ENCODE measurements around the gene VDAC1.

The VDAC1 gene

GRCh38 chr5:133974142-133974541, 30.6 kb downstream of the VDAC1 start:
- Histone ChIP-seq H3K4me3 (ENCODE audit: low read length) (no peak overlapping the region), H3K9me3 (replicated peaks; ENCODE audit: low read length) (no peaks in the 10 kb centered on the region), H3K9ac (ENCODE audit: low read depth, low read length) (no peak overlapping the region), H3K4me2 (ENCODE audit: low read length) (no peak overlapping the region), H3K27me3 (ENCODE audit: control insufficient read depth, insufficient read depth, low read length) (no peaks in the 10 kb centered on the region), H3K36me3 (ENCODE audit: insufficient read depth, low read length) (peaks cover 64% of the 10 kb centered on the region), H3K4me1 (ENCODE audit: control insufficient read depth, insufficient read depth, low read length) (peaks cover 17% of the 10 kb centered on the region)

- no peak overlapping the region for H3K4me3 ChIP-seq (ENCODE audit: low read length)
- no peaks in the 10 kb centered on the region for H3K27me3 ChIP-seq (ENCODE audit: control insufficient read depth, insufficient read depth, low read length)
- peaks cover 43% of the 10 kb centered on the region for H3K36me3 ChIP-seq (ENCODE audit: insufficient read depth, low read length)
- H3K4me1 ChIP-seq (ENCODE audit: control insufficient read depth, insufficient read depth, low read length) = peaks cover 14% of the 10 kb centered on the region
- no peak overlapping the region for H3K9ac ChIP-seq (ENCODE audit: low read depth, low read length)
- H3K9me3 ChIP-seq (replicated peaks; ENCODE audit: low read length) = no peaks in the 10 kb centered on the region
- H3K4me2 ChIP-seq (ENCODE audit: low read length) = no peak overlapping the region
Observed at GRCh38 chr5:133970325-133970909, 34.4 kb downstream of the VDAC1 start.

- Histone ChIP-seq H3K9ac (ENCODE audit: low read depth, low read length) (no peak overlapping the region), H3K4me1 (ENCODE audit: control insufficient read depth, insufficient read depth, low read length) (peaks cover 14% of the 10 kb centered on the region), H3K9me3 (replicated peaks; ENCODE audit: low read length) (no peaks in the 10 kb centered on the region), H3K27me3 (ENCODE audit: control insufficient read depth, insufficient read depth, low read length) (no peaks in the 10 kb centered on the region), H3K4me2 (ENCODE audit: low read length) (peak overlapping the region; percentile 97), H3K4me3 (ENCODE audit: low read length) (peak overlapping the region; percentile 98), H3K36me3 (ENCODE audit: insufficient read depth, low read length) (peaks cover 38% of the 10 kb centered on the region)
Observed at GRCh38 chr5:133969654-133970324, 35.0 kb downstream of the VDAC1 start.

- no peaks in the 10 kb centered on the region for H3K9me3 ChIP-seq (replicated peaks; ENCODE audit: low read length)
- peaks cover 16% of the 10 kb centered on the region for H3K4me1 ChIP-seq (ENCODE audit: control insufficient read depth, insufficient read depth, low read length)
- H3K27me3 ChIP-seq (ENCODE audit: control insufficient read depth, insufficient read depth, low read length) = no peaks in the 10 kb centered on the region
- H3K4me3 ChIP-seq (ENCODE audit: low read length) = peak within 1 kb of the TSS; percentile 98
- H3K4me2 ChIP-seq (ENCODE audit: low read length) = peak within 1 kb of the TSS; percentile 97
- peaks cover 24% of the 10 kb centered on the region for H3K36me3 ChIP-seq (ENCODE audit: insufficient read depth, low read length)
- H3K9ac ChIP-seq (ENCODE audit: low read depth, low read length) = peak within 1 kb of the TSS; percentile 98
Observed at GRCh38 chr5:133968204-133968980, 36.4 kb downstream of the VDAC1 start, which contains the start of gene C5orf15. TSS of gene C5orf15 (minus strand) at chr5:133968625. CDS start at chr5:133968584, 41 bp downstream.

- Histone ChIP-seq H3K36me3 (ENCODE audit: insufficient read depth, low read length) (peaks cover 18% of the 10 kb centered on the region), H3K4me3 (ENCODE audit: low read length) (peak overlapping the region; percentile 98), H3K4me1 (ENCODE audit: control insufficient read depth, insufficient read depth, low read length) (peaks cover 22% of the 10 kb centered on the region), H3K27me3 (ENCODE audit: control insufficient read depth, insufficient read depth, low read length) (no peaks in the 10 kb centered on the region), H3K4me2 (ENCODE audit: low read length) (peak overlapping the region; percentile 97), H3K9ac (ENCODE audit: low read depth, low read length) (peak overlapping the region; percentile 98), H3K9me3 (replicated peaks; ENCODE audit: low read length) (no peaks in the 10 kb centered on the region)
Observed at GRCh38 chr5:133967698-133968203, 37.0 kb downstream of the VDAC1 start.

- H3K4me2 ChIP-seq (ENCODE audit: low read length) = peak overlapping the region; percentile 97
- peaks cover 12% of the 10 kb centered on the region for H3K36me3 ChIP-seq (ENCODE audit: insufficient read depth, low read length)
- H3K27me3 ChIP-seq (ENCODE audit: control insufficient read depth, insufficient read depth, low read length) = no peaks in the 10 kb centered on the region
- H3K9me3 ChIP-seq (replicated peaks; ENCODE audit: low read length) = no peaks in the 10 kb centered on the region
- H3K9ac ChIP-seq (ENCODE audit: low read depth, low read length) = peak overlapping the region; percentile 98
- H3K4me1 ChIP-seq (ENCODE audit: control insufficient read depth, insufficient read depth, low read length) = peaks cover 29% of the 10 kb centered on the region
- peak overlapping the region; percentile 98 for H3K4me3 ChIP-seq (ENCODE audit: low read length)
Observed at GRCh38 chr5:133967124-133967523, 37.7 kb downstream of the VDAC1 start.

- H3K4me3 ChIP-seq (ENCODE audit: low read length) = no peak overlapping the region
- peaks cover 5% of the 10 kb centered on the region for H3K36me3 ChIP-seq (ENCODE audit: insufficient read depth, low read length)
- H3K9me3 ChIP-seq (replicated peaks; ENCODE audit: low read length) = no peaks in the 10 kb centered on the region
- no peaks in the 10 kb centered on the region for H3K27me3 ChIP-seq (ENCODE audit: control insufficient read depth, insufficient read depth, low read length)
- H3K9ac ChIP-seq (ENCODE audit: low read depth, low read length) = no peak overlapping the region
- no peak overlapping the region for H3K4me2 ChIP-seq (ENCODE audit: low read length)
- H3K4me1 ChIP-seq (ENCODE audit: control insufficient read depth, insufficient read depth, low read length) = peaks cover 32% of the 10 kb centered on the region
Observed at GRCh38 chr5:133966090-133966489, 38.7 kb downstream of the VDAC1 start.

- peaks cover 5% of the 10 kb centered on the region for H3K36me3 ChIP-seq (ENCODE audit: insufficient read depth, low read length)
- H3K9ac ChIP-seq (ENCODE audit: low read depth, low read length) = no peak overlapping the region
- H3K4me3 ChIP-seq (ENCODE audit: low read length) = no peak overlapping the region
- H3K9me3 ChIP-seq (replicated peaks; ENCODE audit: low read length) = no peaks in the 10 kb centered on the region
- H3K4me1 ChIP-seq (ENCODE audit: control insufficient read depth, insufficient read depth, low read length) = peaks cover 32% of the 10 kb centered on the region
- H3K4me2 ChIP-seq (ENCODE audit: low read length) = peak overlapping the region; percentile 49
- H3K27me3 ChIP-seq (ENCODE audit: control insufficient read depth, insufficient read depth, low read length) = no peaks in the 10 kb centered on the region
Observed at GRCh38 chr5:133963493-133964128, 41.2 kb downstream of the VDAC1 start.

- no peaks in the 10 kb centered on the region for H3K9me3 ChIP-seq (replicated peaks; ENCODE audit: low read length)
- no peaks in the 10 kb centered on the region for H3K27me3 ChIP-seq (ENCODE audit: control insufficient read depth, insufficient read depth, low read length)
- H3K4me3 ChIP-seq (ENCODE audit: low read length) = peak overlapping the region; percentile 43
- peak overlapping the region; percentile 49 for H3K4me2 ChIP-seq (ENCODE audit: low read length)
- H3K36me3 ChIP-seq (ENCODE audit: insufficient read depth, low read length) = peaks cover 6% of the 10 kb centered on the region
- H3K9ac ChIP-seq (ENCODE audit: low read depth, low read length) = no peak overlapping the region
- H3K4me1 ChIP-seq (ENCODE audit: control insufficient read depth, insufficient read depth, low read length) = peaks cover 32% of the 10 kb centered on the region
Observed at GRCh38 chr5:133962801-133963476, 41.8 kb downstream of the VDAC1 start.

- Histone ChIP-seq H3K27me3 (ENCODE audit: control insufficient read depth, insufficient read depth, low read length) (no peaks in the 10 kb centered on the region), H3K9ac (ENCODE audit: low read depth, low read length) (no peak overlapping the region), H3K9me3 (replicated peaks; ENCODE audit: low read length) (no peaks in the 10 kb centered on the region), H3K36me3 (ENCODE audit: insufficient read depth, low read length) (peaks cover 10% of the 10 kb centered on the region), H3K4me3 (ENCODE audit: low read length) (peak overlapping the region; percentile 43), H3K4me2 (ENCODE audit: low read length) (peak overlapping the region; percentile 49), H3K4me1 (ENCODE audit: control insufficient read depth, insufficient read depth, low read length) (peaks cover 26% of the 10 kb centered on the region)
Observed at GRCh38 chr5:133962131-133962530, 42.6 kb downstream of the VDAC1 start.

All from skeletal muscle satellite cell (primary cell).